IMR-90 (cell line): ENCODE measurements around the gene KDM3A. TPM values are rescaled to one million over a fixed set of nuclear protein-coding genes. Genes with fewer than 3 reads are reported as not detected.

Experiments used
- ATAC-seq: fragments of 200-7000 bp; cut with Tn5 transposase; 2 replicates; pipeline ENCODE4 v1.9.1; 2020; ENCODE audit warnings: low read depth, mild to moderate bottlenecking, moderate library complexity
- BruUV-seq: library from RNA; stranded (reverse); fragments of 400-500 nt; replicated peaks from 2 replicates; lab custom pipeline; 2021; lab: Mats Ljungman, UMichigan
- CTCF ChIA-PET: fragments of 300-600 bp; formaldehyde crosslinking; extraction: SDS; loops from one replicate; lab custom pipeline; 2021; ENCODE audit warnings: antibody characterized with exemption; lab: Yijun Ruan, JAX
- POLR2A ChIA-PET: fragments of 300-600 bp; sonication (Branson Sonifier 250); formaldehyde crosslinking; loops from one replicate; lab custom pipeline; 2022; ENCODE audit warnings: antibody characterized with exemption; ENCODE audit not compliant: unreplicated experiment; lab: Charles Lee
- DNase-seq: peaks from one replicate; pipeline ENCODE4 v3.0.0; 2013
- H2AFZ ChIP-seq: replicated peaks from 2 replicates; pipeline ENCODE3; 2013; ENCODE audit warnings: low read length, mild to moderate bottlenecking; ENCODE audit not compliant: poor library complexity
- H2AK5ac ChIP-seq: 2 replicates; pipeline ENCODE4 v1.6.1; 2013; ENCODE audit warnings: low read depth, low read length, inconsistent platforms
- H2AK9ac ChIP-seq: replicated peaks from 2 replicates; pipeline ENCODE3; 2013; ENCODE audit warnings: mild to moderate bottlenecking, low read depth, low read length, moderate library complexity; ENCODE audit not compliant: poor library complexity
- H2BK120ac ChIP-seq: 2 replicates; pipeline ENCODE4 v1.6.1; 2013; ENCODE audit warnings: low read depth, low read length, inconsistent platforms
- H2BK15ac ChIP-seq: 3 replicates; pipeline ENCODE4 v1.6.1; 2013; ENCODE audit warnings: low read depth, low read length, inconsistent platforms
- H2BK20ac ChIP-seq: 2 replicates; pipeline ENCODE4 v1.6.1; 2013; ENCODE audit warnings: low read depth, mild to moderate bottlenecking, inconsistent platforms, low read length, moderate library complexity
- H2BK5ac ChIP-seq: 2 replicates; pipeline ENCODE4 v1.6.1; 2013; ENCODE audit warnings: mild to moderate bottlenecking, low read depth, low read length, inconsistent platforms; ENCODE audit not compliant: poor library complexity, severe bottlenecking
- H3K14ac ChIP-seq: replicated peaks from 2 replicates; pipeline ENCODE4 v1.6.1; 2013; ENCODE audit warnings: low read depth, low read length, inconsistent platforms
- H3K18ac ChIP-seq: 2 replicates; pipeline ENCODE4 v1.6.1; 2013; ENCODE audit warnings: low read depth, low read length, control low read depth
- H3K23ac ChIP-seq: 2 replicates; pipeline ENCODE4 v1.6.1; 2013; ENCODE audit warnings: low read depth, low read length, inconsistent platforms
- H3K27ac ChIP-seq: 2 replicates; pipeline ENCODE4 v1.5.1; 2013; ENCODE audit warnings: mild to moderate bottlenecking, control low read depth, low read length; ENCODE audit not compliant: insufficient read depth
- H3K27me3 ChIP-seq: 2 replicates; pipeline ENCODE4 v1.6.1; 2013; ENCODE audit warnings: low read length; ENCODE audit not compliant: control insufficient read depth, insufficient read depth
- H3K36me3 ChIP-seq: 2 replicates; pipeline ENCODE4 v1.6.1; 2013; ENCODE audit warnings: low read length, mixed read lengths; ENCODE audit not compliant: control insufficient read depth, insufficient read depth
- H3K4ac ChIP-seq: 2 replicates; pipeline ENCODE4 v1.6.1; 2013; ENCODE audit warnings: low read depth, low read length, inconsistent platforms
- H3K4me1 ChIP-seq: 2 replicates; pipeline ENCODE4 v1.6.1; 2013; ENCODE audit warnings: low read length, mixed read lengths; ENCODE audit not compliant: control insufficient read depth, insufficient read depth
- H3K4me2 ChIP-seq: 2 replicates; pipeline ENCODE4 v1.6.1; 2013; ENCODE audit warnings: low read depth, mild to moderate bottlenecking, control low read depth, low read length, moderate library complexity
- H3K4me3 ChIP-seq: 2 replicates; pipeline ENCODE4 v1.5.1; 2013; ENCODE audit warnings: low read depth, mild to moderate bottlenecking, control low read depth, low read length, moderate library complexity; ENCODE audit not compliant: insufficient read depth
- H3K56ac ChIP-seq: 2 replicates; pipeline ENCODE4 v1.6.1; 2013; ENCODE audit warnings: low read length, inconsistent platforms; ENCODE audit not compliant: insufficient read depth; ENCODE audit errors: extremely low read depth
- H3K79me1 ChIP-seq, 2 experiments: 2 replicates each; pipeline ENCODE4 v1.6.1; 2013; ENCODE audit warnings: low read length in 2 of 2, inconsistent platforms in 1 of 2, low read depth in 1 of 2
- H3K9ac ChIP-seq: 2 replicates; pipeline ENCODE4 v1.6.1; 2013; ENCODE audit warnings: low read depth, low read length, control low read depth
- H3K9me1 ChIP-seq: 2 replicates; pipeline ENCODE4 v1.6.1; 2013; ENCODE audit warnings: low read length, inconsistent platforms; ENCODE audit not compliant: insufficient read depth
- H3K9me3 ChIP-seq: 2 replicates; pipeline ENCODE4 v1.6.1; 2013; ENCODE audit warnings: low read length; ENCODE audit not compliant: control insufficient read depth, insufficient read depth
- H4K20me1 ChIP-seq: 2 replicates; pipeline ENCODE4 v1.6.1; 2013; ENCODE audit warnings: low read length, inconsistent platforms; ENCODE audit not compliant: insufficient read depth
- H4K5ac ChIP-seq: 2 replicates; pipeline ENCODE4 v1.6.1; 2013; ENCODE audit warnings: mild to moderate bottlenecking, low read depth, low read length, control low read depth
- H4K8ac ChIP-seq, 2 experiments: 2 replicates each; pipeline ENCODE4 v1.6.1; 2013; ENCODE audit warnings: low read depth in 2 of 2, low read length in 2 of 2, control low read depth in 1 of 2, inconsistent platforms in 1 of 2
- H4K91ac ChIP-seq: 2 replicates; pipeline ENCODE4 v1.6.1; 2013; ENCODE audit warnings: low read depth, low read length, inconsistent platforms; ENCODE audit not compliant: insufficient read depth
- CEBPB ChIP-seq: IDR thresholded peaks from 2 replicates; pipeline ENCODE4 v1.6.1; 2012; ENCODE audit warnings: low read depth, low read length, improper control_type of control experiment
- FOS ChIP-seq: fragments of 150-350 bp; IDR thresholded peaks from 2 replicates; pipeline ENCODE4 v1.6.1; 2016; ENCODE audit warnings: low read depth, low read length
- POLR2A ChIP-seq: IDR thresholded peaks from 2 replicates; pipeline ENCODE4 v1.6.1; 2012; ENCODE audit warnings: mild to moderate bottlenecking, low read depth, low read length
- RCOR1 ChIP-seq: IDR thresholded peaks from 2 replicates; pipeline ENCODE4 v1.6.1; 2012; ENCODE audit warnings: mild to moderate bottlenecking, low read length, improper control_type of control experiment; ENCODE audit not compliant: insufficient replicate concordance
- dilution Hi-C: fragments of 300-500 bp; cut with HindIII; formaldehyde crosslinking; loops from one replicate; pipeline ENCODE4 v1.14.3; 2018; ENCODE audit warnings: low sequenced_read_pairs; ENCODE audit not compliant: unreplicated experiment
- in situ Hi-C: fragments of 300-500 bp; cut with MboI; formaldehyde crosslinking; loops from 3 replicates; pipeline ENCODE4 v1.14.3; 2019; ENCODE audit warnings: low sequenced_read_pairs, inconsistent platforms, mixed read lengths
- intact Hi-C: fragments of 100-400 bp; cut with micrococcal nuclease; formaldehyde crosslinking; loops from 2 replicates; pipeline ENCODE4 v1.10.0; 2022
- polyA plus RNA-seq, 3 experiments: library from polyadenylated mRNA; depleted of rRNA; stranded (reverse); fragments of >200 nt; gene quantifications; 2 replicates each; pipeline ENCODE4 v1.2.3, GENCODE V29; 2012; ENCODE audit warnings: low replicate concordance in 1 of 3
- total RNA-seq: library from RNA; depleted of rRNA; stranded (reverse); fragments of >200 nt; gene quantifications from 2 replicates; pipeline ENCODE4 v1.2.3, GENCODE V29; 2012

Gene KDM3A
- total and polyA plus RNA-seq, 2 of the 4 experiments (the other 2 are of a cell fraction): 24.8 to 33.3 TPM

- Histone ChIP-seq H3K4me1 (peaks cover 6% of the 10 kb centered on the region; the same call in 1 of the 2 replicates), H3K79me1 (peaks cover 27 to 48% of the 10 kb centered on the region in 2 experiments), H4K8ac (no peak overlapping the region), H3K27me3 (no peaks in the 10 kb centered on the region), H3K36me3 (peaks cover 59% of the 10 kb centered on the region), H3K56ac (no peak overlapping the region), H3K9me1 (peaks cover 7% of the 10 kb centered on the region; the same call in 1 of the 2 replicates), H3K4ac (no peak overlapping the region), H3K18ac (no peak overlapping the region), H2BK5ac (no peak overlapping the region), H2AFZ (no peak overlapping the region), H4K91ac (no peak overlapping the region), H3K23ac (no peak overlapping the region), H2BK120ac (no peak overlapping the region), H4K20me1 (peaks cover 11% of the 10 kb centered on the region), H2BK15ac (no peak overlapping the region), H3K4me3 (no peak overlapping the region), H3K9me3 (no peaks in the 10 kb centered on the region), H3K9ac (no peak overlapping the region), H2BK20ac (no peak overlapping the region), H3K14ac (no peak overlapping the region), H3K4me2 (no peak overlapping the region), H3K27ac (no peak overlapping the region), H2AK9ac (no peak overlapping the region), H2AK5ac (no peak overlapping the region), H4K5ac (no peak overlapping the region)
- peak; percentile 74 for ATAC-seq
- DNase-seq: peak; percentile 60
- in situ Hi-C loops (no loop called here), dilution Hi-C loops (no loop called here), intact Hi-C loops (loop anchor here (5.0 kb wide), 3 partner anchors 35 to 255 kb away; partner anchors contain the start of genes KDM3A and RNF103)
- POLR2A ChIA-PET: no interaction called here
- CTCF ChIA-PET: no interaction called here
- BruUV-seq: no TSS peak
- TF ChIP-seq POLR2A (no peak), FOS (no peak), RCOR1 (no peak), CEBPB (peak; percentile 45; the same call in 1 of the 2 replicates)
These were observed 36.2 kb downstream of the KDM3A start for GRCh38 chr2:86477349-86477748.
